GM12878 (cell line): Measurements from ENCODE around the gene SPRED2. TPM values are rescaled to one million over a fixed set of nuclear protein-coding genes. Genes with fewer than 3 reads are reported as not detected.

Experiments
- ATAC-seq: fragments of 200-7000 bp; cut with Tn5 transposase; 3 replicates; pipeline ENCODE4 v1.9.1; 2020; ENCODE audit warnings: mild to moderate bottlenecking, moderate library complexity
- BruUV-seq: library from RNA; stranded (reverse); fragments of 400-500 nt; replicated peaks from 2 replicates; lab custom pipeline; 2021; lab: Mats Ljungman, UMichigan
- CTCF ChIA-PET: fragments of 300-600 bp; sonication (Branson Sonifier 250); formaldehyde crosslinking; extraction: SDS; loops from one replicate; lab custom pipeline; 2021; ENCODE audit warnings: inconsistent platforms; lab: Yijun Ruan, JAX
- POLR2A ChIA-PET: fragments of 350-600 bp; formaldehyde crosslinking; extraction: SDS; loops from one replicate; lab custom pipeline; 2021; ENCODE audit warnings: inconsistent platforms; lab: Charles Lee
- RAD21 ChIA-PET: fragments of 300-600 bp; sonication (Branson Sonifier 250); formaldehyde crosslinking; loops from one replicate; lab custom pipeline; 2023; ENCODE audit warnings: antibody characterized with exemption; ENCODE audit not compliant: unreplicated experiment; lab: Charles Lee
- SMC1A ChIA-PET: fragments of 300-600 bp; sonication (Branson Sonifier 250); formaldehyde crosslinking; loops from one replicate; lab custom pipeline; 2023; ENCODE audit not compliant: unreplicated experiment, uncharacterized antibody; lab: Charles Lee
- DNase-seq: peaks from one replicate; pipeline ENCODE4 v3.0.0-alpha.2; 2011; ENCODE audit warnings: low read depth, low spot score
- FAIRE-seq: peaks from 3 replicates; lab custom pipeline; 2011; peaks lifted over from hg19 to GRCh38; lab: Jason Lieb, UNC
- H2AFZ ChIP-seq: 2 replicates; pipeline ENCODE4 v1.6.0; 2011; ENCODE audit warnings: low read depth, low read length, control low read depth; ENCODE audit not compliant: control insufficient read depth
- H3K27ac ChIP-seq: 2 replicates; pipeline ENCODE4 v1.5.1; 2011; ENCODE audit warnings: control low read depth; ENCODE audit not compliant: control insufficient read depth, insufficient read depth
- H3K27me3 ChIP-seq, 2 experiments: replicated peaks in 1 of 2; 2 replicates each; pipeline versions ENCODE4 v1.6.0 to v1.6.1; 2011; ENCODE audit warnings: low read length in 1 of 2; ENCODE audit not compliant: control insufficient read depth in 2 of 2, insufficient read depth in 2 of 2
- H3K36me3 ChIP-seq, 2 experiments: 2 replicates each; pipeline ENCODE4 v1.5.1; 2011; ENCODE audit warnings: low read length in 1 of 2; ENCODE audit not compliant: control insufficient read depth in 2 of 2, insufficient read depth in 2 of 2
- H3K4me1 ChIP-seq: 2 replicates; pipeline ENCODE4 v1.6.1; 2011; ENCODE audit warnings: mild to moderate bottlenecking, low read length, moderate library complexity, mixed read lengths; ENCODE audit not compliant: control insufficient read depth, insufficient read depth
- H3K4me2 ChIP-seq: 2 replicates; pipeline ENCODE4 v1.6.0; 2011; ENCODE audit warnings: control low read depth; ENCODE audit not compliant: control insufficient read depth, insufficient read depth
- H3K4me3 ChIP-seq: fragments of 200-600 bp; sonication (generic); 2 replicates; pipeline ENCODE4 v1.5.1; 2016
- H3K79me2 ChIP-seq: 2 replicates; pipeline ENCODE4 v1.6.0; 2011; ENCODE audit warnings: low read length; ENCODE audit not compliant: control insufficient read depth, insufficient read depth
- H3K9ac ChIP-seq: 2 replicates; pipeline ENCODE4 v1.8.0; 2011; ENCODE audit warnings: low read length, control low read depth, mixed read lengths; ENCODE audit not compliant: control insufficient read depth, insufficient read depth
- H3K9me3 ChIP-seq: replicated peaks from 3 replicates; pipeline ENCODE4 v1.5.1; 2011; ENCODE audit warnings: mild to moderate bottlenecking, low read length; ENCODE audit not compliant: control insufficient read depth, insufficient read depth
- H4K20me1 ChIP-seq: 2 replicates; pipeline ENCODE4 v1.6.0; 2011; ENCODE audit not compliant: control insufficient read depth, insufficient read depth
- ATF2 ChIP-seq: IDR thresholded peaks from 2 replicates; pipeline ENCODE4 v1.6.1; 2012; ENCODE audit warnings: low read length, inconsistent platforms
- BACH1 ChIP-seq: fragments of 450-650 bp; IDR thresholded peaks from 2 replicates; pipeline ENCODE4 v1.6.1; 2017; ENCODE audit warnings: mild to moderate bottlenecking, borderline replicate concordance
- BCLAF1 ChIP-seq: fragments of 450-650 bp; IDR thresholded peaks from 2 replicates; pipeline ENCODE4 v1.6.1; 2017; ENCODE audit warnings: antibody characterized with exemption, mild to moderate bottlenecking, moderate library complexity
- CTCF ChIP-seq, 3 experiments: IDR thresholded peaks in 2 of 3; conservative IDR thresholded peaks in 1 of 3; 2 replicates each; pipeline ENCODE4 v1.5.1; 2011; ENCODE audit warnings: low read depth in 3 of 3, low read length in 3 of 3, mild to moderate bottlenecking in 3 of 3, control low read depth in 2 of 3, moderate library complexity in 2 of 3, inconsistent platforms in 1 of 3, mixed read lengths in 1 of 3; ENCODE audit not compliant: control insufficient read depth in 2 of 3, insufficient read depth in 1 of 3; ENCODE audit errors: extremely low read depth in 1 of 3
- IRF4 ChIP-seq: IDR thresholded peaks from 2 replicates; pipeline ENCODE4 v1.6.1; 2011; ENCODE audit warnings: low read depth, low read length
- MXI1 ChIP-seq: fragments of 150-350 bp; IDR thresholded peaks from 2 replicates; pipeline ENCODE4 v1.6.1; 2011; ENCODE audit warnings: low read depth, mild to moderate bottlenecking, inconsistent platforms, low read length, improper control_type of control experiment
- MYB ChIP-seq: fragments of 150-350 bp; IDR thresholded peaks from 2 replicates; pipeline ENCODE4 v1.6.1; 2014; ENCODE audit warnings: mild to moderate bottlenecking, low read depth, low read length, borderline replicate concordance
- REST ChIP-seq: IDR thresholded peaks from 2 replicates; pipeline ENCODE4 v1.6.1; 2012; ENCODE audit warnings: mild to moderate bottlenecking, low read depth, low read length
- SREBF1 ChIP-seq: IDR thresholded peaks from 2 replicates; pipeline ENCODE4 v1.6.1; 2012; ENCODE audit warnings: mild to moderate bottlenecking, low read length
- SREBF2 ChIP-seq: IDR thresholded peaks from 2 replicates; pipeline ENCODE4 v1.6.1; 2012; ENCODE audit warnings: mild to moderate bottlenecking, low read length
- TBL1XR1 ChIP-seq: IDR thresholded peaks from 2 replicates; pipeline ENCODE4 v1.6.1; 2012; ENCODE audit warnings: low read depth, low read length, improper control_type of control experiment
- USF2 ChIP-seq: IDR thresholded peaks from 2 replicates; pipeline ENCODE4 v1.6.1; 2011; ENCODE audit warnings: low read depth, low read length, improper control_type of control experiment, borderline replicate concordance
- YBX1 ChIP-seq: fragments of 450-650 bp; IDR thresholded peaks from 2 replicates; pipeline ENCODE4 v1.6.1; 2016; ENCODE audit warnings: antibody characterized with exemption
- WGBS: methylation state at CpG from one replicate; pipeline ENCODE4 v1.1.6; 2016; ENCODE audit warnings: low lambda C conversion rate; ENCODE audit not compliant: insufficient replicate concordance, insufficient coverage; ENCODE audit errors: missing lambda C conversion rate; 5-methylcytosine and 5-hydroxymethylcytosine counted together
- in situ Hi-C: fragments of 300-500 bp; cut with MboI; formaldehyde crosslinking; loops from 9 replicates; pipeline ENCODE4 v1.14.3; 2018; ENCODE audit warnings: mixed read lengths
- intact Hi-C: fragments of 100-400 bp; cut with micrococcal nuclease; formaldehyde crosslinking; loops from one replicate; pipeline ENCODE4 v1.14.2; 2022; ENCODE audit not compliant: unreplicated experiment
- polyA plus RNA-seq, 11 experiments: library from polyadenylated mRNA; depleted of rRNA in 4 of 11; unstranded in 6 of 11; stranded (reverse) in 5 of 11; fragments of >200 nt; fragmentation: Nextera tagmentation in 4 of 11; fragmentation: Illumina TruSeq in 1 of 11; extraction: Ambion mirVana in 4 of 11; extraction: Trizol in 1 of 11; gene quantifications; 1 replicate in 1 of 11; 2 replicates in 10 of 11; pipeline versions ENCODE4 v1.2.1 to v1.2.3, GENCODE V29; 2011 to 2016; ENCODE audit warnings: inconsistent platforms in 2 of 11, missing spikeins in 2 of 11, low read depth in 1 of 11
- total RNA-seq, 4 experiments: library from RNA; depleted of rRNA in 3 of 4; stranded (reverse); fragments of >200 nt in 3 of 4; fragmentation: Illumina TruSeq in 1 of 4; extraction: Trizol in 1 of 4; gene quantifications; 2 replicates each; pipeline versions ENCODE4 v1.2.1 to v1.2.3, GENCODE V29; 2013 to 2021

The SPRED2 gene
- total and polyA plus RNA-seq, 10 of the 15 experiments (the other 5 are each of a cell fraction or from before 2014, with no cell fraction given), result 3.0 to 23.9 (median 9.7) TPM

- BruUV-seq, result no TSS peak
- POLR2A ChIA-PET, result no interaction called here
- RAD21 ChIA-PET, result interaction anchor here (0.9 to 1.4 kb wide), 5 partner anchors 8 to 250 kb away, joined by 3 to 5 read pairs (median 3); no protein-coding TSS in a partner anchor
- no peak overlapping the region for H3K4me3 ChIP-seq
- WGBS, result 65% methylated on average over 21 of the region's 21 CpGs
- SMC1A ChIA-PET, result interaction anchor here (0.6 to 0.9 kb wide), 3 partner anchors 17 to 228 kb away, joined by 3 read pairs; no protein-coding TSS in a partner anchor
- intact Hi-C loops (no loop called here), in situ Hi-C loops (no loop called here)
- no peak overlapping the region for H3K4me2 ChIP-seq
- peaks cover 0 to 2% of the 10 kb centered on the region in 2 experiments; a peak in 1 of 4 replicates for H3K27me3 ChIP-seq
- CTCF ChIA-PET, result interaction anchor here (0.8 to 2.6 kb wide), 4 partner anchors 10 to 281 kb away, joined by 3 to 8 read pairs (median 5); no protein-coding TSS in a partner anchor
- no peaks in the 10 kb centered on the region for H3K79me2 ChIP-seq
- H3K27ac ChIP-seq, result no peak overlapping the region
- H3K36me3 ChIP-seq, result no peaks in the 10 kb centered on the region
- H3K4me1 ChIP-seq, result peaks cover 8% of the 10 kb centered on the region
- no peak overlapping the region for H2AFZ ChIP-seq
- FAIRE-seq (no peak), ATAC-seq (no peak), DNase-seq (no peak)
- H3K9ac ChIP-seq, result no peak overlapping the region
- no peaks in the 10 kb centered on the region for H4K20me1 ChIP-seq
- no peaks in the 10 kb centered on the region for H3K9me3 ChIP-seq
- TF ChIP-seq CTCF (IDR thresholded peaks at IDR 0.05 in 2 of 3, conservative IDR thresholded peaks at IDR 0.05 in 1 of 3; ENCODE audit: control insufficient read depth in 2 of 3, extremely low read depth in 1 of 3, insufficient read depth in 1 of 3, low read depth in 3 of 3, low read length in 3 of 3) (no peak), USF2 (no peak), SREBF1 (no peak), MXI1 (no peak), ATF2 (no peak), SREBF2 (no peak), BACH1 (no peak), IRF4 (no peak), MYB (no peak), YBX1 (no peak), BCLAF1 (no peak), REST (no peak), TBL1XR1 (no peak)
Measured at GRCh38 chr2:65292461-65293011, 139.9 kb downstream of the SPRED2 start.
